WTC11 (cell line): Measurements from ENCODE around the gene NAT16. TPM values are rescaled to one million over a fixed set of nuclear protein-coding genes. Genes with fewer than 3 reads are reported as not detected.

ENCODE experiments used
- ATAC-seq: fragments of 200-7000 bp; cut with Tn5 transposase; 2 replicates; pipeline ENCODE4 v1.10.0; 2021; ENCODE audit warnings: mild to moderate bottlenecking, moderate library complexity
- CTCF ChIA-PET: fragments of 300-600 bp; sonication (Branson Sonifier 250); formaldehyde crosslinking; loops from one replicate; lab custom pipeline; 2021; ENCODE audit warnings: antibody characterized with exemption; lab: Charles Lee
- POLR2A ChIA-PET: fragments of 350-600 bp; sonication (Branson Sonifier 250); formaldehyde crosslinking; loops from one replicate; lab custom pipeline; 2021; ENCODE audit warnings: antibody characterized with exemption; lab: Charles Lee
- DNase-seq: peaks from one replicate; pipeline ENCODE4 v3.0.0; 2021; ENCODE audit warnings: low spot score
- H3K27ac Mint-ChIP-seq: 2 replicates; pipeline ENCODE4 v1.8.0; 2021; ENCODE audit warnings: mixed read lengths
- H3K27me3 Mint-ChIP-seq: 2 replicates; pipeline ENCODE4 v1.8.0; 2021; ENCODE audit warnings: low read depth, mild to moderate bottlenecking, moderate library complexity, mixed read lengths
- H3K36me3 Mint-ChIP-seq: 2 replicates; pipeline ENCODE4 v1.8.0; 2021; ENCODE audit warnings: mixed read lengths
- H3K4me1 Mint-ChIP-seq: 2 replicates; pipeline ENCODE4 v1.8.0; 2022; ENCODE audit warnings: mixed read lengths
- H3K4me3 Mint-ChIP-seq: 2 replicates; pipeline ENCODE4 v1.8.0; 2021; ENCODE audit warnings: mild to moderate bottlenecking, moderate library complexity, mixed read lengths
- H3K9me3 Mint-ChIP-seq: 2 replicates; pipeline ENCODE4 v1.8.0; 2021; ENCODE audit warnings: mixed read lengths
- AFF4 ChIP-seq: sonication (generic); formaldehyde crosslinking; IDR thresholded peaks from 2 replicates; pipeline ENCODE4 v1.8.1; 2023; ENCODE audit warnings: mild to moderate bottlenecking, missing genetic modification reagents, borderline replicate concordance
- ATF3 ChIP-seq: sonication (generic); formaldehyde crosslinking; conservative IDR thresholded peaks from 2 replicates; pipeline ENCODE4 v1.8.1; 2022; ENCODE audit warnings: mild to moderate bottlenecking, missing genetic modification reagents
- CDX4 ChIP-seq: fragments of 250-450 bp; sonication (Bioruptor Pico); IDR thresholded peaks from 2 replicates; pipeline ENCODE4 v1.9.0; 2021; ENCODE audit warnings: moderate library complexity, mild to moderate bottlenecking, inconsistent platforms, borderline replicate concordance
- E2F1 ChIP-seq: sonication (generic); formaldehyde crosslinking; IDR thresholded peaks from 2 replicates; pipeline ENCODE4 v1.8.0; 2022; ENCODE audit warnings: mild to moderate bottlenecking, missing genetic modification reagents
- E2F4 ChIP-seq: sonication (generic); formaldehyde crosslinking; IDR thresholded peaks from 2 replicates; pipeline ENCODE4 v1.8.1; 2022; ENCODE audit warnings: low read depth, mild to moderate bottlenecking, moderate library complexity, missing genetic modification reagents, borderline replicate concordance
- E2F5 ChIP-seq: sonication (generic); formaldehyde crosslinking; IDR thresholded peaks from 2 replicates; pipeline ENCODE4 v1.8.1; 2022; ENCODE audit warnings: mild to moderate bottlenecking, moderate library complexity, missing genetic modification reagents
- ELF4 ChIP-seq: sonication (generic); formaldehyde crosslinking; IDR thresholded peaks from 2 replicates; pipeline ENCODE4 v1.8.1; 2022; ENCODE audit warnings: low read depth, mild to moderate bottlenecking, moderate library complexity, missing genetic modification reagents
- FOXK1 ChIP-seq: sonication (generic); formaldehyde crosslinking; IDR thresholded peaks from 2 replicates; pipeline ENCODE4 v1.8.0; 2022; ENCODE audit warnings: mild to moderate bottlenecking, moderate library complexity, missing genetic modification reagents
- HMGXB4 ChIP-seq: sonication (generic); formaldehyde crosslinking; IDR thresholded peaks from 2 replicates; pipeline ENCODE4 v1.8.1; 2023; ENCODE audit warnings: mild to moderate bottlenecking, moderate library complexity, missing genetic modification reagents
- KAT7 ChIP-seq: sonication (generic); formaldehyde crosslinking; IDR thresholded peaks from 2 replicates; pipeline ENCODE4 v1.8.1; 2023; ENCODE audit warnings: missing genetic modification reagents, mild to moderate bottlenecking, borderline replicate concordance
- NFE2L1 ChIP-seq: sonication (generic); formaldehyde crosslinking; IDR thresholded peaks from 2 replicates; pipeline ENCODE4 v1.8.1; 2023; ENCODE audit warnings: missing genetic modification reagents
- NR1H2 ChIP-seq: sonication (generic); formaldehyde crosslinking; IDR thresholded peaks from 2 replicates; pipeline ENCODE4 v1.9.0; 2021; ENCODE audit warnings: mild to moderate bottlenecking, moderate library complexity, missing genetic modification reagents
- RELA ChIP-seq: sonication (generic); formaldehyde crosslinking; IDR thresholded peaks from 2 replicates; pipeline ENCODE4 v1.8.1; 2022; ENCODE audit warnings: missing genetic modification reagents, mild to moderate bottlenecking, borderline replicate concordance
- SMAD3 ChIP-seq: sonication (generic); formaldehyde crosslinking; IDR thresholded peaks from 2 replicates; pipeline ENCODE4 v1.8.0; 2022; ENCODE audit warnings: missing genetic modification reagents, mild to moderate bottlenecking, borderline replicate concordance
- SP1 ChIP-seq: sonication (generic); formaldehyde crosslinking; conservative IDR thresholded peaks from 2 replicates; pipeline ENCODE4 v1.8.1; 2022; ENCODE audit warnings: missing genetic modification reagents
- ZMAT4 ChIP-seq: fragments of 250-450 bp; sonication (Bioruptor Pico); IDR thresholded peaks from 2 replicates; pipeline ENCODE4 v1.9.0; 2021; ENCODE audit warnings: mild to moderate bottlenecking
- ZNF121 ChIP-seq: sonication (generic); formaldehyde crosslinking; IDR thresholded peaks from 2 replicates; pipeline ENCODE4 v1.8.0; 2023; ENCODE audit warnings: missing genetic modification reagents
- total RNA-seq: library from RNA; stranded (reverse); gene quantifications from 3 replicates; pipeline ENCODE4 v1.2.3, GENCODE V29; 2021

Gene NAT16
- total RNA-seq, 1 experiment from 2014 or later = 0.39 TPM

GRCh38 chr7:101162551-101163278 is 17.4 kb downstream of the NAT16 start (continued):
- TF ChIP-seq E2F5 (CRISPR knock-in tag) (0 out of 2 replicates have a peak, but pooled peaks have one; percentile 53), FOXK1 (CRISPR knock-in tag) (peak; percentile 58; the same call in 1 of the 2 replicates), E2F1 (CRISPR knock-in tag) (0 out of 2 replicates have a peak, but pooled peaks have one; percentile 72), CDX4 (CRISPR knock-in tag) (no peak)
- TF ChIP-seq, all 79 proteins: peak for 19

GRCh38 chr7:101161692-101162471 is 18.2 kb downstream of the NAT16 start:
- CTCF ChIA-PET = interaction anchor here (0.5 to 9.0 kb wide), 8 partner anchors 12 to 272 kb away, joined by 3 to 109 read pairs (median 6); partner anchors contain the start of genes PLOD3, SERPINE1, UFSP1 and ZNHIT1
- H3K27me3 Mint-ChIP-seq = peaks cover 33% of the 10 kb centered on the region
- POLR2A ChIA-PET = interaction anchor here (0.6 to 1.4 kb wide), 2 partner anchors 12 to 383 kb away, joined by 3 to 4 read pairs; no protein-coding TSS in a partner anchor
- H3K4me3 Mint-ChIP-seq = peak overlapping the region; percentile 71
- peaks cover 5% of the 10 kb centered on the region; the same call in 1 of the 2 replicates for H3K36me3 Mint-ChIP-seq
- no peak for TF ChIP-seq ATF3 (CRISPR knock-in tag)
- peak; percentile 99 for TF ChIP-seq ZNF121 (CRISPR knock-in tag)
- TF ChIP-seq NFE2L1 (CRISPR knock-in tag) = no peak
- TF ChIP-seq HMGXB4 (CRISPR knock-in tag) = no peak
- TF ChIP-seq, all 79 proteins: peak for 1
- H3K9me3 Mint-ChIP-seq = no peaks in the 10 kb centered on the region
- peak overlapping the region; percentile 76; the same call in 1 of the 2 replicates for H3K27ac Mint-ChIP-seq
- ATAC-seq = no peak
- peaks cover 54% of the 10 kb centered on the region for H3K4me1 Mint-ChIP-seq
- no peak for DNase-seq

GRCh38 chr7:101160910-101161309 is 19.2 kb downstream of the NAT16 start:
- Mint-ChIP-seq H3K36me3 (peaks cover 5% of the 10 kb centered on the region; the same call in 1 of the 2 replicates), H3K4me1 (peaks cover 58% of the 10 kb centered on the region), H3K4me3 (no peak overlapping the region), H3K9me3 (no peaks in the 10 kb centered on the region), H3K27ac (no peak overlapping the region), H3K27me3 (peaks cover 25% of the 10 kb centered on the region)
- no peak for DNase-seq
- CTCF ChIA-PET = interaction anchor here (0.5 to 9.0 kb wide), 8 partner anchors 13 to 271 kb away, joined by 3 to 109 read pairs (median 6); partner anchors contain the start of genes PLOD3, SERPINE1, UFSP1 and ZNHIT1
- no peak for ATAC-seq
- POLR2A ChIA-PET = interaction anchor here (1.4 kb wide), 1 partner anchor 13 kb away, joined by 4 read pairs; no protein-coding TSS in a partner anchor
- TF ChIP-seq SP1 (CRISPR knock-in tag) (no peak), ZMAT4 (CRISPR knock-in tag) (no peak), E2F4 (CRISPR knock-in tag) (no peak), KAT7 (CRISPR knock-in tag) (no peak), SMAD3 (CRISPR knock-in tag) (no peak), ELF4 (no peak), RELA (CRISPR knock-in tag) (no peak), AFF4 (no peak), NR1H2 (no peak), E2F5 (CRISPR knock-in tag) (no peak)
